HG03135 (cell line): ENCODE measurements around the gene HMGB2.
A peak's percentile ranks its signal among the peaks of the same experiment; 100 is the strongest.

ENCODE experiments used
- ATAC-seq: cut with Tn5 transposase; IDR thresholded peaks from one replicate; pipeline ENCODE4 v1.9.1; 2021; ENCODE audit warnings: mild to moderate bottlenecking, moderate library complexity; ENCODE audit not compliant: unreplicated experiment

The HMGB2 gene

DNA sequence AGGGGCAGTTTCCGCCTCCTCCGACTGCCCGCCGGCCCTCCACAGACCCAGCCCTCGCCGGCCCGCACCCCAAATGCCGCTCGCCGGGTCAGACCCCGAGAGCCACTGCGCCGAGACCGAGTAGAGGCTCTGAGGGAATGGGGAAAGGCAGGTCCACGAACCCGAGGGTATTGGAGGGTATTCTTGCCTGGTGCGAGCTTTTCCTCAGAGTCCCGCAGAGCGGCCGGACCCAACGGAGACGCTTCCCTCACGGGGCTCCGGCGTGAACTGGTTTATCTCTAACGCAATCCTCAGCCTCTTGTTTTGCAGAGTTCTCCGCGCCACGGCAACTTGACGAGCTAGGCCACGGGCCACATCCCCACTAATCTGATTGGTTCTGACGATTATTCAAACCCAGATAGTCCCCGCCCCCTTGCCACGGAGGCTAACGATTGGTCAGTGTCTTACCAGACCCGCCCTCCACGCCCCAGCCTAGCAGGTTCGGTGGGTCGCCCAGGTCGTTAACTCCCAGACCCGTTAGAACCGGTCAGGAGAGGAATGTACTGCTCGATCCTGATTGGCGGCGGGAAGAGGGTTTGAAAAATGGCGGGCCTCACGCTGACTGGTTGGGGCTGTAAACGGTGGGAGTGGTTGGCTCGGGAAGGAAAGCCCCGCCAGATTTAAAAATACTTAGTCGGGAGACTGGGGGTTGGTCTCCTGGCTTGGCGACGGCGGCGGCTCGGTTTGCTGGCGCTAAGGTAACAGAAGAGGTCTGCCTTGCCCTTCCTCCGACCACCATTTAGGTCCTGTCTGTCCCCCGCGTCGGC lies at the start of gene HMGB2:
Gene HMGB2 (minus strand): TSS at position 274 of the 806 bp plus-strand sequence. CDS start 709 bp downstream, outside the sequence.
- ATAC-seq: peak; percentile 94

DNA sequence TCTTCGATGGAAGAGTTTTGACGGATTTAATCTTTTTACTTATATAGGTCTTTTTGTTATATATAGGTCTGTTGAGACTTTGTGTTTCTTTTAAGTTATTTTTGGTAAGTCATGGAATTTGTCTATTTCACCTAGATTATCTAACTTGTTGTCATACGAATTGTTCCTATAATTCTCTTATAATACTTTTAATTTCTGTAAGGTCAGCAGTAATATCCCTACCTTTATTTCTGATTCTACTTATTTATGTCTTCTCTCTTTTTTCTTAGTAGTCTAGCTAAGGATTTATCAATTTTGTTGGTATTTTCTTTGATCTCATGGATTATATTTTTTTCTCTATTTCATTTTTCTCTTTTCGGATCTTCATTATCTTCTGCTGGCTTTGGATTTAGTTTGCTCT lies 48.2 kb upstream of the HMGB2 start:
- ATAC-seq: no peak

DNA sequence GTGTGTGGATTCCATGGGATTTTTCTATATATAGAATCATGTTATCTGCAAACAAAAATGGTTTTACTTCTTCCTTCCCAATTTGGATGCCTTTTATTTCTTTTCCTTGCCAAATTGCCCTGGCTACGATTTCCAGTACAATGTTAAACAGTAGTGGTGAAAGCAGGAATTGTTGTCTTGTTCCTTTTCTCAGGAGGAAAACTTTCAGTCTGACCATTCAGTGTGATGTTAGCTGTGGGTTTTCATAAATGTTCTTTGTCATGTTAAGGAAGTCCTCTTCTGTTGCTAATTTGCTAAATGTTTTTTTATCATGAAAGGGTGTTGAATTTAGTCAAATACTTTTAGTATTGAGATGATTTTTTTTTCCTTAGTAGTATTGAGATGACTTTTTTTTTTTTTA lies 47.5 kb upstream of the HMGB2 start:
- no peak for ATAC-seq

DNA sequence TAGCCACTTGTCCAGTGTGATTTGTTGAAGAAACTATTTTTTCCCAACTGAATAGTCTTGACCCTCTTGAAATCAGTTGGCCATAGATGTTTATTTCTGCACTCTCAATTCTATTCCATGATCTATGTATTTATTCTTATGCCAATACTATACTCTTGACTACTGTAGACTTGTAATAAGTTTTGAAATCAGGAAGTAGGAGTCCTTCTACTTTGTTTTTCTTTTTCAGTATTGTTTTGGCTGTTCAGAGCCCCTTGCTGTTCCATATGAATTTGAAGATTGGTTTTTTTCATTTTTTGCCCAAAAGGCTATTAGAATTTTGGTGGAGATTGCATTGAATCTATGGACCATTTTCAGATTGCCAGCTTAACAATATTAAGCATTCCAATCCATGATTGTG lies 46.8 kb upstream of the HMGB2 start:
- ATAC-seq: no peak

DNA sequence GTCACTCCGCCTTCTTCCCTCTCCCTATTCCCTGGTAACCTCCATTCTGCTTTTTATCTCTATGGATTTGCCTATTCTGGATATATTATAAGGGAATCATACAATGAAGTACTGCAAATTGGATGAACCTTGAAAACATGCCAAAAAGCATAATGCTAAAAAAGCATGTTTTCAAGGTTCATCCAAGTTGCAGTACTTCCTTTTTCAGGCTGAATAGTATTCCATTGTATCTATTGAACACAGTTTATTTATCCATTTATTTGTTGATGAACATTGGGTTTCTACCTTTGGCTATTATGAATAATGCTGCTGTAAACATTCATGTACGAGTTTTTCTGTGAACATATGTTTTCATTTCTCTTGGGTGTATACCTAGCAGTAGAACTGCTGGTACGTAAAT lies 45.8 kb upstream of the HMGB2 start:
- ATAC-seq: no peak

DNA sequence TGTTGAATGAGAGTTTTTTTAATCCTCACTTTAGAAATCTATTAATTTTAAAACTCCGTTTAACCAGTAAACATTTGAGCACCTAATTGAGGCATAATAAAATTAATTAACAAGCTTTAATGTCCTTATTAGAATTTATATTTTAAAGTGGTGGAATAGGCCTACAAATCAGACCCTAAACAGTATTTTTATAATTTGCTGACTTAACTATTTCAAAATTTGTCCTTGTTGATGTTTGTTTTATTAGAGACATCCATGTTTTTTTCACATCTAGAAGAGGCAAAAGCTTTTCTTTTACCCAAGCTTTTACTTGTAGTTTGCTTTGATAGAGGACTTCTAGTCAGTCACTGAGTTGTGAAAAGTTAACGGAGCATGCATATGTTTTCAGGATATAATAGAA lies 40.4 kb upstream of the HMGB2 start:
- no peak for ATAC-seq

DNA sequence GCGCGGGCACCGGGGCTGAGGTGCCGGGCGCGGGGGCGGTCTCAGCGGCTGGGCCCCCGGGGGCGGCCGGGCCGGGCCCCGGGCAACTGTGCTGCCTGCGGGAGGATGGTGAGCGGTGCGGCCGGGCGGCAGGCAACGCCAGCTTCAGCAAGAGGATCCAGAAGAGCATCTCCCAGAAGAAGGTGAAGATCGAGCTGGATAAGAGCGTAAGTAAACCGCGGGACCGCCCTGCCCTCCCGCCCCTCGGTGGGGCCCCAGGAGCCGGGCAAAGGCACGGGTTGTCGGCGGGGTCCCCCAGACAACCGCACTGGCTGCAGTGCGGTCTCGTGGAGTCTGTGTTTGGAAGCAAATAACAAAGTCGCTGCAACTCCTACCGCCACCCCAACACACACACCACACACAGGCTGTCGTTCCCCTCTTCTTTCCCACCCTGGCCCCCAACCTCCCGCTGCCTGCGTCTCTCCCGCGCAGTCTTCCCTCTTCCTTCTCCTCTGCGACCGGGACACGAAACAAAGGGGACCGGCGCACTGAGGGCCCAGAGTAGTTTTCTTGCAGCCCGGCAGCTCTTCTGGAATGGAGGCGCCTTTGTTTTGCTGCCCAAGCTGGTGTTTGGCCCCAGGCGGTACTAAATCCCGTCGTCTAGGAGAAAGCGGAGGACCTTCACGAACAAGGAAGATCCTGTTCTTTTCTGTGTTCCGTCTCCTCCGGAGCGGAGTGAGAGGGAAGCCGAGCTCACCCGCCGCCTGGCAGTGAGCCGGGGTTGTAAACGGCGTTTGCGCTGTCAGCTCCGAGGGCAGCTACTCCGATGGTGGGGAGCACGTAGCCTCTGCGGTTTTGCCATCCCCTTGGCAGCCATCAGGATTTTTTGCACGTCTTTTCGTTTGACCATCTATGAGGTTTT lies 37.4 kb upstream of the HMGB2 start:
- ATAC-seq: peak; percentile 22

DNA sequence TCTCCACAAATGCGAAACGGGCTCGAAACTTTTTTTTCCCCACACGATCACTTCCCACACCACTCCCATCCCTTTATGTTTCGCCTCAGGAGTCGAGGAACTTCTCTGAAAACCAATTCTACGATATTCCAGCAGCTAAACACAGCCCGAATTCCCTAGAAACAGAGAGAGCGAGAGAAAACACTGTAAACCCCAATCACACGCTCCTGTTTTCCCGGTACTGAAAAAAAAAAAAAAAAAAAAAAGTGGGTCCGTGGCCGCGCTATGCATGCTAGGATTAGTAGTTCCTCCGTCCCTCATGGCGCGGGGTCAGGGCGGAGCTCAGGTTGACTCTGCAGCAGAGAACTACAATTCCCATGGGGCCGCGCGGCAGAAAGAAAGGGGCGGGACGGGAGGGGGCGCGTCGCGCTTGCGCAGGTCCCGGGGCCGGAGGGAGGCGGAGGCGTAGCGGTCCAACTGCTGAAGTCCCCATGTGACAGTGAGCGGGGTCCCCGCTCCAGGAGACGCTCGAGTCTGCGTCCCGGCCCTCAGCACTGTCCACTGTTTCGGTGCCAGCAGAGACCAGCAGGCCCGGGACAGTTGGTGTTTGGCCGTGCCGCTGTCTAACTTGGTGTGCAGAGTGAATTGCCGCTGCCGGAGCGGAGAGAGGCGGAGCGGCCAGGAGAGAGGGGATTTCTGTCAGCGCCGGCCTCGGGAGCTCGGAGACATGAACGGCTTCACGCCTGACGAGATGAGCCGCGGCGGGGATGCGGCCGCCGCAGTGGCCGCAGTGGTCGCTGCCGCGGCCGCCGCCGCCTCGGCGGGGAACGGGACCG lies 36.5 kb upstream of the HMGB2 start, which contains the start of gene SAP30:
Gene SAP30 (plus strand): TSS at position 478 of the 815 bp plus-strand sequence. CDS start 229 bp downstream, at position 707.
- ATAC-seq: peak; percentile 68

DNA sequence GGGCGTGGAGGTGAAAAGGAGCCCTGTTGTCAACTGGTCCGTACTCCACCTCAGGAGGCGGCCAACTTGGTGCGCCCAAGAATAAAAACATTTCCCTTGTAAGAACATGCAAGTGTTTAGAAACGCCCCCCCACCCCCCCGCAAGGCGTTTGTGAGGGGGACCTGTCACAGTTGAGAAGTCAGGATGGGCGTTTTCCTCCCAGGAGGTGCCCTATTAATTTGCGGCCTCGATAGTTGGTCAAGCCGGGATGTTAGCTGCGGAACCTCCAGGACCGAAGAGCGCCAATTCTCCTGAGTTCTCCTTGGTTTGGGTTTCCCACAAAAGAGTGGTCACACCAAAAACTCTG lies 35.9 kb upstream of the HMGB2 start:
- ATAC-seq: peak; percentile 6

DNA sequence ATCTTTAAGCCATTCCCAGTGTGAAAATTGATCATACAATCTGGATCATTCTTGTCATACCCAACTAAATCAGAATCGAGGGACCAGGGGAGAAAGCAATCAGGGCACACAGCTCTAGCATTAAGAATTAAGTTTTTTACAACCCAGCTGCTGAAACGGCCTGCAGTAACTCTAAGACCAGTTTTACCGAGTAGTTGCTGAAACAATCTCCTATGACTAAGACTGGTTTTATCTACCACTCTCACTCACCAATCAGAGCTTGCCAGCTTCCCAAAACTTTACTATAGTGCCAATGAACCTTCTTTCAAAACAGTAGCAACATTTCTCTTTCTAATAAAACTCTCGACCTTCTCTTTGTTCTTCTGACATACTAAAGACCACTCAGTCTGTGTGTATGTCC lies 33.8 kb upstream of the HMGB2 start:
- no peak for ATAC-seq

DNA sequence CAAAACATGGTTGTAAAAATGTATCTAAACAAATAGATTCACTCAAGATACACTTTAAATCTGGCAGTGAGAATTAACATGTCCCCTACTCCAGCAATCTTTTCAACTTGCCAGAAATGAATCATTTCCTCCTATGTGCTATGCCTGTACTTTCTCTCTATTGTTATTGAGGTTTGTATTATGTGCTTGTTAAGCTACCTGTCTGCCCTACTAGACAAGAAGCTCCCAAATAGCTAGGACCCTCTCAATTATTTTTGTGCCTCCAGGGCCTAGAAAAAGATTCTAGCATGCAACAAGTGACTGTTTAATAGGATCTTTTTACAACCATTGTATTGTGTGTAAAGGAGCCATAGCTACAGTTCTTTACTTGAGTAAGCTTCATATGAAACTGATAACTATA lies 33.1 kb upstream of the HMGB2 start:
- ATAC-seq: no peak

DNA sequence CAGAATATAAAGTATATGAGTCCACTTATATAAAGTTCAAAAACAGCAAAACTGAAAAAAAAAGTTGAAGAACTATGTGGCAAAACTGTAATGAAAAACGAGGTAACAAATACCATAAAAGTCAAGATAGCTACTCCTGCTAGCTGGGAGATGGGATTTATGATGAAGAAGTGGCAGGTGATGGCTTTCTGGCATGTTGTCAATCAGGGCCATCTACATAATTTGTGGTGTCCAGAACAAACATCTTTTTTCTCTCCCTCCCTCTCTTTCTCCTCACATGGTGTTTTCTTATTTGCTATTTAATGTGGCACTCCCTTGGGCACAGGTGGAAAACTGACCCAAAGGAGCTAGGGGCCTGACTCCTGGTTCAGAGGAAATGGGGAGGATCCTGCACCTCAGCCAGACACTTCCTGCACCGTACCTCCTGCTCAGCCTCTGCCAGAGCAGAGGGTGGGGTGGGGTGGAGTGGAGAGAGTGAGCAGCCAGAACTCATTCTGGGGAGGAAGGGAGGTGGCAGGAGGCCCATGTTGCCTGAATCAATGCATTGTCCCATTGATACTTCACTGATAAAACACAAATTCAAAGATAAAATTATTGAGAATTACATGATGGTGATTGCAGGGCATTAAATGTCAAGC lies 31.3 kb upstream of the HMGB2 start:
- no peak for ATAC-seq

DNA sequence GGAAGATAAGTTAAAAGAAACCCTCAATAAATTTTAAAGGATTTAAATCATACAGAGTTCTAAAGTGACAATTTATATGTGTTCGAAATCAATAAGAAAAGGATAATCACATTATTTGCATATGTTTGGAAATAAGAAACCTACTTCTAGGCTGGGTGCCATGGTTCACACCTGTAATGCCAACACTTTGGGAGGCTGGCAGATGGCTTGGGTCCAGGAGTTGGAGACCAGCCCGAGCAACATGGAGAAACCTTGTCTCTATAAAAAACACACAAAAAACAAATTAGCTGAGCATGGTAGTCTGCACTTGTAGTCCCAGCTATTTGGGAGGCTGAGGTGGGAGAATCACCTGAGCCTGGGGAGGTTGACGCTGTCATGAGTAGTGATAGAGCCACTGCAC lies 28.5 kb upstream of the HMGB2 start:
- ATAC-seq: no peak

DNA sequence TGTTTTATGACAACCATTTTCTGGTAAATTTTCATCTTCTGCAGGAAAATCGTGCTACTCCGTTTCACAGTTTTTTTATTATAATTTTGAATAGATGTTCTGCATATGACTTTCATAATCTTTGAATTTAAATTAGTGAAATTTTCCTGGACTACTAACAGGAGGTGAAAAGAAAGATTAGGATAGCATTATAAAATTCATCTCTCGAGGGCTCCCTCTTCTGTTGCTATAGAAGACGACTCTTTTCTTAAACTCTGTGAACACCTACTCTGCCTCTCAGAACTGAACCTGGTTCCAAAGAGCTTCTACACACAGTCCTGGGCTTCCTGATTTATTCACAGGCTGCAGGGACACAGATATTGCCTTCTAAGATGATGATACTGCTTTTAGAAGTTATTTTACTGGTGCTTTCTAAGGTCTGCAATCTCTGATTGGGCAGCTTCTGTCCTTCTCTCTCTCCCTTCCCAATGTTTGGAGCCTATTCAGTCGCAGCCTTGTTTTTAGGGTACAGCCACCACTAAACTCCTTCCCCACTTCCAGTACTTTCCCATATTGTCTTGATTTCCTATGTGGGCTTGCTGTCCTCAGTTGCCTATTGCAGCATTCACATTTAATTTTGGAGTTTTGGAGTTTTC lies 26.5 kb upstream of the HMGB2 start:
- no peak for ATAC-seq

DNA sequence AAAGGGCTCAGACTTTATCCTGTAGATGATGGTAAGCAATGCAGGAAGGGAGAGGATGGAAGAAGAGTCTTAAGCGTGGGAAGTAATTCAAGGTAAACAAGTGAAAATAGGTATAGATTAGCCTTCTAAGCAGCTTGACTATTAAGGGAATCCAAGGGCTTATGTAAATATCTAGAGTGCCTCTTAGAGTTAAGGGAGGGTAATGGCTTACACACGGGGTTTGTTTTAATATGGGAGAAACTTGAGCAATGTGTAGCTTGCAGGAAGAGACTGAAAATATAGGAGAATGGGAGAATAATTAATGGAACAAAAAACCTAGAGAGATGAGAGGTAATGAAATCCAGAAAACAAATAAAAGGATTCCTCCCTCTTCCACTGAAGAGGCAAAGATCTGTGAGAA lies 23.8 kb upstream of the HMGB2 start:
- ATAC-seq: no peak

DNA sequence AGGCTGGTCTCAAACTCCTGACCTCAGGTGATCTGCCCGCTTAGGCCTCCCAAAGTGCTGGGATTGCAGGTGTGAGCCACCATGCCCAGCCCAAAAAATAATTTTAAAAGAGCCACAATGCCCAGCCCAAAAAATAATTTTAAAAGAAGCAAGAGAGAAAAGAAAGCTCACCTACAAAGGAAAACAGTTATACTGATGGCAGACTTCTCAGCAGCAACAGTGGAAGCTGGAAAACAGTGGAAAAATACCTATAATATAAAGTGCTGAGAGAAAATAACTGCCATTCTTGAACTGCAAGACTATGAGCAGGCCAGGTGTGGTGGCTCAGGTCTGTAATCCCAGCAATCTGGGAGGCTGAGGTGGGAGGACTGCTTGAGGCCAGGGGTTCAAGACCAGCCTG lies 13.3 kb upstream of the HMGB2 start:
- no peak for ATAC-seq

DNA sequence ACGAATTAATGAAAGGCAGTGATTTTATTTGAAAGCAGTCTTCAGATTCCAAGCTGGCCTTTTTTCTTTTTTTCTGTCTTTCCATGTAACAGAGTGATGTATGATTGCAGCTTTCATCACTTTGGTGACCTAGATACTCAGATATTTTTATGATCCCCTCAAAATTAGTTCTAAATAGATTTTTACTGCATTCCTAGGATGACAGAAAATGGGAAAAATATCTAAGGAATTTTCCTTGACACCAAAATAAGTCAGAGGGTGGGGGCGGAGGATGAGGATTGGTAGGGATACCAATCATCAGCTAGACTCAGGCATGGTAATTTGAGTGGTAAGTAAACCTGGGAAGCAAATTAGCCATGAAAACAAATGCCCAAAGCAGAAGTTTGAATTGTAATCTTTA lies 11.9 kb upstream of the HMGB2 start:
- ATAC-seq: no peak

DNA sequence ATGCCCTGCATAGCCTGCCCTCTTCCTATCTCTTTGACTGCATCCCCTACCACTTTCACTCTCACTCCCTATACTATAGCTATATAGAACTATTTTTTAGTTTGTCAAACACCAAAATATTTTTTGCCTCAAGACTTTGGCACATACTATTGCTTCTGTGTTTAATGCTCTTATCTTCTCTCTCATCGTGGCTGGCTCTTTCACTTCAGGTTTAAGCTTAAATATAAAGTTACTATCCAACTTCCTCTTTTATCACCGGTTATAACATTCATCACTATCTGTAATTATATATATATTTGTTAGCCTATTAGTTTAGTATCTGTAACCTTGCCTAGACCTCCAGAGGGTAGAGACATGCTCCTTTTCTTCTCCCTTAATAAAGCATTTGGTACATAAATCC lies 11.5 kb upstream of the HMGB2 start:
- no peak for ATAC-seq

DNA sequence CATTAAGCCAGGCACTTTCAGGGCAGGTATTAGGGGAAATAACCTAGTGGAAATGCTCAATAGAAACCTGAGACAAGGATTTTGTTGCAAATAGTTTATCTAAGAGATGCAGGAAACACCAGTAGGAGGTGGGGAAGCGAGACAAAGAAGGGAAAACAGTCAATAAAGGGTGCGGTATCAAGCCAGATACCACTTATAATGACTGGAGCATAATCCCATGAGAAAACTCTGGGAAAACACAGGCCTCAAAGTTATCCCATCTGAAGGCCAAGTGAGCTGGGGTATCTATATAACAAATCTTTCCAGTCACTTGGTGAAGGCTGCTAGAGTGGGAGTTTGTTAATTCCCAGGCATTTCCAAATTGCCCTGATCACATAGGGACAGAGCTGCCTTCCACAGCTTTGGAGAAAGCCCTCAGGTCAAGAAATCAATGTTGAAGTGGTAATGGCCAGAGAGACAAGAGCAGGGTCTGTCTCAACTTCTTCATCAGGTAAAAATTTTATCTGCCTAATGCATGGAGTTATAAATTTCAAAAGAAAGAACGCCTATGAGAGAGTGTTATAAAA lies 9.8 kb upstream of the HMGB2 start:
- no peak for ATAC-seq

DNA sequence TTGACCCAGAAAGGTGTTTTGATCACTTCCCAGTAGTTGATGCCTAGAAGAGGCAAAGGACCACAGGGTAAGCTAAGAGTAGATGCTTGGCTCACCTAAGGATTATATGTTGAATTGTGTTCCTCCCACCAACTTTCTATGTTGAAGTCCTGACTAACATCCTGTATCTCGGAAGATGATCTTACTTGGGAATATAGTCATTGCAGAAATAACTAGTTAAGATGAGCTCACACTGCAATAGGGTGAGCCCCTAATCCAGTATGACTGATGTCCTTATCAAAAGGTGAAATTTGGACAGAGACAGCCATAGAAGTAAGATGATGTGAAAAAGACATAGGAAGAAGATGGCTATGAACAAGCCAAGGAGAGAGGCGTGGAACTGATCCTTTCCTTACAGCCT lies 3.3 kb upstream of the HMGB2 start:
- ATAC-seq: no peak
